WERI-Rb-1 (cell line): Measurements from ENCODE around the gene PGGHG.

Experiments
- DNase-seq: peaks from one replicate; pipeline ENCODE4 v3.0.0-alpha.2; 2020
- H3K27ac ChIP-seq: fragments of 250-450 bp; sonication (Bioruptor Pico); 2 replicates; pipeline ENCODE4 v1.5.1; 2020; ENCODE audit warnings: mild to moderate bottlenecking, moderate library complexity
- H3K27me3 ChIP-seq: fragments of 250-450 bp; sonication (Bioruptor Pico); 2 replicates; pipeline ENCODE4 v1.5.1; 2021; ENCODE audit warnings: mild to moderate bottlenecking, low read depth, moderate library complexity; ENCODE audit not compliant: insufficient read depth, severe bottlenecking
- H3K36me3 ChIP-seq: fragments of 250-450 bp; sonication (Bioruptor Pico); 2 replicates; pipeline ENCODE4 v1.5.1; 2020; ENCODE audit warnings: mild to moderate bottlenecking, moderate library complexity
- H3K4me3 ChIP-seq: 2 replicates; pipeline ENCODE4 v1.5.1; 2011; ENCODE audit warnings: low read depth, mild to moderate bottlenecking, control low read depth, low read length
- H3K9me3 ChIP-seq: fragments of 250-450 bp; sonication (Bioruptor Pico); 2 replicates; pipeline ENCODE4 v1.5.1; 2021; ENCODE audit warnings: mild to moderate bottlenecking, moderate library complexity; ENCODE audit not compliant: severe bottlenecking
- CTCF ChIP-seq: IDR thresholded peaks from 2 replicates; pipeline ENCODE4 v1.5.1; 2011; ENCODE audit warnings: low read depth, mild to moderate bottlenecking, control low read depth, inconsistent platforms, low read length

The PGGHG gene

GRCh38 chr11:288478-289397 lies at the start of gene PGGHG:
Gene PGGHG, plus strand, starts transcription at chr11:289126. Its CDS starts 691 bp downstream, at chr11:289817.
- peak within 1 kb of the TSS; percentile 40 for H3K4me3 ChIP-seq
- H3K9me3 ChIP-seq: no peaks in the 10 kb centered on the region
- no peaks in the 10 kb centered on the region; the same call in 1 of the 2 replicates for H3K36me3 ChIP-seq
- H3K27me3 ChIP-seq: no peaks in the 10 kb centered on the region
- peak within 1 kb of the TSS; percentile 27 for H3K27ac ChIP-seq
- DNase-seq: peak; percentile 74
- no peak for TF ChIP-seq CTCF

GRCh38 chr11:240315-240714 lies 48.6 kb upstream of the PGGHG start:
- Histone ChIP-seq H3K4me3 (no peak overlapping the region), H3K27ac (no peak overlapping the region), H3K27me3 (no peaks in the 10 kb centered on the region), H3K36me3 (peaks cover 58% of the 10 kb centered on the region), H3K9me3 (no peaks in the 10 kb centered on the region)
- no peak for TF ChIP-seq CTCF
- DNase-seq: no peak

- no peaks in the 10 kb centered on the region for H3K9me3 ChIP-seq
- H3K36me3 ChIP-seq: peaks cover 71% of the 10 kb centered on the region
- no peak for TF ChIP-seq CTCF
- no peak for DNase-seq
- H3K27ac ChIP-seq: no peak overlapping the region
- no peak overlapping the region for H3K4me3 ChIP-seq
- H3K27me3 ChIP-seq: no peaks in the 10 kb centered on the region
Observed at GRCh38 chr11:241634-242033, 47.3 kb upstream of the PGGHG start.

- H3K27ac ChIP-seq: no peak overlapping the region
- H3K9me3 ChIP-seq: no peaks in the 10 kb centered on the region
- peaks cover 90% of the 10 kb centered on the region for H3K36me3 ChIP-seq
Observed at GRCh38 chr11:244376-244775, 44.5 kb upstream of the PGGHG start.

GRCh38 chr11:249062-249461 lies 39.9 kb upstream of the PGGHG start:
- no peak for DNase-seq
- no peak for TF ChIP-seq CTCF

More at GRCh38 chr11:244376-244775, 44.5 kb upstream of the PGGHG start:
- TF ChIP-seq CTCF: no peak
- no peak for DNase-seq
- no peak overlapping the region for H3K4me3 ChIP-seq
- no peaks in the 10 kb centered on the region for H3K27me3 ChIP-seq

More at GRCh38 chr11:249062-249461, 39.9 kb upstream of the PGGHG start:
- H3K36me3 ChIP-seq: peaks cover 85% of the 10 kb centered on the region
- H3K4me3 ChIP-seq: no peak overlapping the region
- no peaks in the 10 kb centered on the region for H3K27me3 ChIP-seq
- no peaks in the 10 kb centered on the region for H3K9me3 ChIP-seq
- no peak overlapping the region for H3K27ac ChIP-seq
